ENCODE measurements around the gene SLC35F3.

DNA sequence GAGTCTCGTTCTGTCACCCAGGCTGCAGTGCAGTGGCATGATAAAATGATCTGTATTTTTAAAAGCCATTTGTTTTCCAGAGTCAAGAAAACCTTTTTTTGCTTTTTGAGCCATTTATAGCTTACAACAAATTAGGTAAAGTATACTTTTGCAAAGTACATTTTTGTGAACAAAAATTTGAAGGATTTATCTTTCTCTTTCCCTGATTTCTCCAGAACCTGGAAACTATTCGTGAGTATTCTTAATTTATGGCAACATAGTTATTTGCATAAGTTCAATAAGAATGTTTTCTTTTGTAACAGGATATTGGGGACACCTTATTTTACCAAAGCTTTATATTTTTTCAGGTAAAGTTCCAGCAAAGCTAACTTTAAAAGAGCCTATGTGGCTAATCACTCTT is 37.4 kb upstream of the SLC35F3 start:
- TF ChIP-seq, protein P1, sequence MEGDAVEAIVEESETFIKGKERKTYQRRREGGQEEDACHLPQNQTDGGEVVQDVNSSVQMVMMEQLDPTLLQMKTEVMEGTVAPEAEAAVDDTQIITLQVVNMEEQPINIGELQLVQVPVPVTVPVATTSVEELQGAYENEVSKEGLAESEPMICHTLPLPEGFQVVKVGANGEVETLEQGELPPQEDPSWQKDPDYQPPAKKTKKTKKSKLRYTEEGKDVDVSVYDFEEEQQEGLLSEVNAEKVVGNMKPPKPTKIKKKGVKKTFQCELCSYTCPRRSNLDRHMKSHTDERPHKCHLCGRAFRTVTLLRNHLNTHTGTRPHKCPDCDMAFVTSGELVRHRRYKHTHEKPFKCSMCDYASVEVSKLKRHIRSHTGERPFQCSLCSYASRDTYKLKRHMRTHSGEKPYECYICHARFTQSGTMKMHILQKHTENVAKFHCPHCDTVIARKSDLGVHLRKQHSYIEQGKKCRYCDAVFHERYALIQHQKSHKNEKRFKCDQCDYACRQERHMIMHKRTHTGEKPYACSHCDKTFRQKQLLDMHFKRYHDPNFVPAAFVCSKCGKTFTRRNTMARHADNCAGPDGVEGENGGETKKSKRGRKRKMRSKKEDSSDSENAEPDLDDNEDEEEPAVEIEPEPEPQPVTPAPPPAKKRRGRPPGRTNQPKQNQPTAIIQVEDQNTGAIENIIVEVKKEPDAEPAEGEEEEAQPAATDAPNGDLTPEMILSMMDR (IDR thresholded peaks at IDR 0.05 in 4 of 5, conservative IDR thresholded peaks at IDR 0.05 in 1 of 5): no peak
- TF ChIP-seq POLR2A (IDR thresholded peaks at IDR 0.05): no peak
